ENCODE data around the gene LMAN1L. TPM values are rescaled to one million over a fixed set of nuclear protein-coding genes. Genes with fewer than 3 reads are reported as not detected.
A peak's percentile ranks its signal among the peaks of the same experiment; 100 is the strongest.

LMAN1L gene
- total RNA-seq, 2 donors from 2014 or later = not detected

DNA sequence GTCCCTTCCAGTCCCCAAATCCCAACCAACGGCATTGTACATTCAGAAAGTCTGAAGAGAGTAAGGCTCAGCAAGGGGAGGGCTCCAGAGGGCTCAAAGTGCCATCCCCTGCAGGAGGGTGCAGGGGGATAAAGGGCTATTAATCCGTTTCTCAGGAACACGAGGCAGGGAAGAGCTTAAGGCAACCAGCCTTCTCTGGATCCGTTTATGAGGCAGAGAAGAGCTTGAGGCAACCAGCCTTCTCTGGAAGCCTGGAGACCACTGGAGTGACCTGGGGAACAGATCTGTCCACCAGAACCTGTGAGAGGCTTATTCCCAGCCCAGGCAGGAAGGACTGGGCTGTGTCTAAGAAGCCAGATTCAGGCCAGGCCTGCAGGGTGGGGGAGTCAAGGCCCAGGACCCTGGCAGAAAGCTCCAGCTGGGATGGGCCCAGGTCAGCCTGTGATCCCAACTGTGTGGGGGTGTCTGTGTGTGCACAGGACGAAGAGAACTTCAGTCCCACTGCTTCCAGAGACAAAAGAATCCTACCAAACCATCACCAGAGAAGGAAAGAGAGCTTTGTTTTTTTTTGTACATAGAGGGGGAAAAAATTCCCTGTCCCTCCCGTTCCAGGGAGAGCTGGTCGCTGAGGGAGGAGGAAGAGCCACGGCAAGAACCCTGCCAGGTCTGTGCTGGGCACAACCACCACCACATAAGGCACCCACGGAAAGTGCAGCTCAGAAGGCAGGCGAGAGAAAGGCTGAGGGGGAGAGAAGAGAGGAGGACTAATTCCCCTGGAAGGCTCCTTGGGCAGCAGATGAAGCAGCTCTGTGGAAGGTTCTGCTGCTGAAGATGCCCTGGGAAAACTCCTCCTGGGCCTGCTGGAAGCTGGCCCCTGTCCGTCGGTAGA, 31.9 kb downstream of the LMAN1L start:
- Histone ChIP-seq H3K4me1 (peaks cover 17% of the 10 kb centered on the region), H3K9me3 (no peaks in the 10 kb centered on the region), H3K27me3 (no peaks in the 10 kb centered on the region), H3K9ac (ENCODE audit: low read depth in 2 of 2, low read length in 2 of 2) (no peak overlapping the region), H3K36me3 (peaks cover 6% of the 10 kb centered on the region), H3K4me3 (no peak overlapping the region), H3K27ac (peak overlapping the region; percentile 16)
- intact Hi-C loops (cut with DNase I) = loop anchor here (5.0 kb wide), 1 partner anchor 58 kb away; no protein-coding TSS in a partner anchor
- DNase-seq = no peak
- TF ChIP-seq, protein P1, sequence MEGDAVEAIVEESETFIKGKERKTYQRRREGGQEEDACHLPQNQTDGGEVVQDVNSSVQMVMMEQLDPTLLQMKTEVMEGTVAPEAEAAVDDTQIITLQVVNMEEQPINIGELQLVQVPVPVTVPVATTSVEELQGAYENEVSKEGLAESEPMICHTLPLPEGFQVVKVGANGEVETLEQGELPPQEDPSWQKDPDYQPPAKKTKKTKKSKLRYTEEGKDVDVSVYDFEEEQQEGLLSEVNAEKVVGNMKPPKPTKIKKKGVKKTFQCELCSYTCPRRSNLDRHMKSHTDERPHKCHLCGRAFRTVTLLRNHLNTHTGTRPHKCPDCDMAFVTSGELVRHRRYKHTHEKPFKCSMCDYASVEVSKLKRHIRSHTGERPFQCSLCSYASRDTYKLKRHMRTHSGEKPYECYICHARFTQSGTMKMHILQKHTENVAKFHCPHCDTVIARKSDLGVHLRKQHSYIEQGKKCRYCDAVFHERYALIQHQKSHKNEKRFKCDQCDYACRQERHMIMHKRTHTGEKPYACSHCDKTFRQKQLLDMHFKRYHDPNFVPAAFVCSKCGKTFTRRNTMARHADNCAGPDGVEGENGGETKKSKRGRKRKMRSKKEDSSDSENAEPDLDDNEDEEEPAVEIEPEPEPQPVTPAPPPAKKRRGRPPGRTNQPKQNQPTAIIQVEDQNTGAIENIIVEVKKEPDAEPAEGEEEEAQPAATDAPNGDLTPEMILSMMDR (IDR thresholded peaks at IDR 0.05) = no peak

DNA sequence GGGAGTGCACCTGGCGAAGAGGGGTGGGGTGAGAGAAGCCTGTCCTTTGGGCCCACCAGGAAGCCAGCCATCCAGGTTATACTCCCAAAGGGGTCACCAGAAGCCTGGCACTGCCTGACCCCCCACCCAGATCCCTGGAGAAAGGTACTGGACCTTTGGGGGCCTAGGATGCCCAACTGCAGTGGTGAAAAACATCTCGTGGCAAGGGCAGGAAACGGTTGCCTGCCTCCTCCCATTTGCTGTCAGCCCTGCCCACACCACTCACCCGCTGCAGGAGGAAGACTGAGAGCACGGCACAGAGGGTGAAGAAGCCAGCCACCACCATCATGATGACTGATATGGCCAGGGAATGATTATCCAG, 32.6 kb downstream of the LMAN1L start:
- no peaks in the 10 kb centered on the region for H3K27me3 ChIP-seq
- TF ChIP-seq, protein P1 (IDR thresholded peaks at IDR 0.05) = no peak
- no peak overlapping the region for H3K4me3 ChIP-seq
- no peak for DNase-seq
- intact Hi-C loops (cut with DNase I) = no loop called here
- peaks cover 6% of the 10 kb centered on the region for H3K36me3 ChIP-seq
- H3K4me1 ChIP-seq = peaks cover 17% of the 10 kb centered on the region
- H3K27ac ChIP-seq = peak overlapping the region; percentile 16
- H3K9me3 ChIP-seq = no peaks in the 10 kb centered on the region
- no peak overlapping the region for H3K9ac ChIP-seq (ENCODE audit: low read depth in 2 of 2, low read length in 2 of 2)

DNA sequence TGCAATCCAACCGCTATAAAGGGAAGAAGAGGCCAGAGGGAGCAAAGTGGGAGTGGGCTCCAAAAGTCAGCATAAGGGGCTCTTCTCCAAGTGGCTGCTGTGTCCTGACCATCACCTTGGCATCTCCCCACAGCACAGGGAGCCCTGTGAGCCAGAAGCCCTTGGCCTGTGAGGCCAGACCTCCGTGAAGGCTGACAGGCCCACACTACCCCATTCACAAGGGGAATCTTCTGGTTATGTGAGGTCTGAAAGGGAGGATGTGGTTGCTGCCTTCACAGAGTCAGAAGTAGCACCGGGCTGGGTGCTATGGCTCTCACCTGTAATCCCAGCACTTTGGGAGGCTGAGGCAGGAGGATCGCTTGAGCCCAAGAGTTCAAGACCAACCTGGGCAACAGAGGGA, 32.9 kb downstream of the LMAN1L start:
- Histone ChIP-seq H3K4me3 (no peak overlapping the region), H3K36me3 (peaks cover 6% of the 10 kb centered on the region), H3K9me3 (no peaks in the 10 kb centered on the region), H3K9ac (ENCODE audit: low read depth in 2 of 2, low read length in 2 of 2) (no peak overlapping the region), H3K27me3 (no peaks in the 10 kb centered on the region), H3K4me1 (peaks cover 17% of the 10 kb centered on the region), H3K27ac (no peak overlapping the region)
- no peak for DNase-seq
- TF ChIP-seq, protein P1 (IDR thresholded peaks at IDR 0.05) = no peak
- intact Hi-C loops (cut with DNase I) = no loop called here

DNA sequence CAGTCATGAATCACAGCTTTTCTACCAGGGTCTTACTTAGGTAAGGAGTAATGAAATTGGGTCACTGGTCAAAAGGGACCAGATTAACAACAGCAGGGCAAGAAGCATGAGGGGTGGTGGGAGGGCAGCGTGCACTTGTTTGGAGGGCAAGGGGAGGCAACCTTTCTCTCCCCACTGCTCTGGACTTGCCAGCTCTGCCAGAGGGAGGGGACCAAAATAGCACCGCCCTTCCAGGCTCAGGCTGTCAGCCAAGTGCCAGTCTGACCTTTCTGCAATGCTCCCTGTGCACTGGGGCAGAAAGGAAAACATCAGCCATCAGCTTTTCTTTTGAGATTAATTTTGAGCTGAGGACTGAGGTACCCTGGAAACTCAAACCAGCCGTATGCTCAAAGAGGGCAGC, 34.8 kb downstream of the LMAN1L start:
- Histone ChIP-seq H3K4me1 (peaks cover 7% of the 10 kb centered on the region), H3K27ac (no peak overlapping the region), H3K27me3 (no peaks in the 10 kb centered on the region), H3K9me3 (no peaks in the 10 kb centered on the region), H3K4me3 (no peak overlapping the region), H3K9ac (ENCODE audit: low read depth in 2 of 2, low read length in 2 of 2) (peak overlapping the region in 1 of 2 donors; percentile 8), H3K36me3 (peaks cover 15% of the 10 kb centered on the region)
- TF ChIP-seq, protein P1 (IDR thresholded peaks at IDR 0.05) = no peak
- intact Hi-C loops (cut with DNase I) = no loop called here
- DNase-seq = no peak

DNA sequence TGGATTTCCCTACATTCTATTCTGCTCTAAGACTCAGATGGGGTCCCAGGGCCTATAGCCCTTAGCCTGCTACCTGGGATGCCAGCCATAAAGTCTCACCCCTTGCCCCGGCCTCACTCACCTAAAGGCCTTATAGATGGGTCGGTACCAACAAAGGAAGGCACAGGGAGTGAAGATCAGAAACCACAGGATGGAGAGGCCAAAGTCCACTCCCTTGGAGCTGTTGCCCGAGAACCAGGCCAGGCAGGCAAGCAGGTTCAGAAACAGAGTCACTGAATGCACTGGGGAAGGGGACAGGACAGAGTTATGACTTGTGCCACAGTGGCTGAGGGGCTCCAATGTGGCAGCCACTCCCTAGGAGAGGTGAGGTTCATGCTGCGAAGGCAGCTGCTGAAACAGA, 37.8 kb downstream of the LMAN1L start:
- Histone ChIP-seq H3K27ac (no peak overlapping the region), H3K4me1 (no peaks in the 10 kb centered on the region), H3K9ac (ENCODE audit: low read depth in 2 of 2, low read length in 2 of 2) (peak overlapping the region in 1 of 2 donors; percentile 38), H3K4me3 (no peak overlapping the region), H3K27me3 (no peaks in the 10 kb centered on the region), H3K36me3 (peaks cover 30% of the 10 kb centered on the region), H3K9me3 (no peaks in the 10 kb centered on the region)
- intact Hi-C loops (cut with DNase I) = no loop called here
- DNase-seq = no peak
- TF ChIP-seq, protein P1 (IDR thresholded peaks at IDR 0.05) = no peak
